Body of pancreas (tissue), 4 donors: Measurements from ENCODE around the gene ARHGAP42. TPM values are rescaled to one million over a fixed set of nuclear protein-coding genes. Genes with fewer than 3 reads are reported as not detected.

Experiments
- ATAC-seq: fragments of 150-250 bp; one replicate; pipeline ENCODE4 v1.9.1; 2016
- DNase-seq, 4 donors: peaks; one replicate each; pipeline ENCODE4 v3.0.0-alpha.2; 2019
- H3K27ac ChIP-seq, 4 donors: fragments of 200-600 bp; sonication (generic); 1 replicate in 3 of 4; 2 replicates in 1 of 4; pipeline versions ENCODE4 v1.5.1 to v1.6.1; 2016 to 2019; ENCODE audit warnings: mild to moderate bottlenecking in 1 of 4, mixed read lengths in 1 of 4, moderate library complexity in 1 of 4
- H3K27me3 ChIP-seq, 2 donors: fragments of 200-600 bp; sonication (generic); one replicate each; pipeline ENCODE4 v1.6.0; 2016; ENCODE audit warnings: mild to moderate bottlenecking in 1 of 2
- H3K36me3 ChIP-seq, 2 donors: fragments of 200-600 bp; sonication (generic); replicated peaks in 1 of 2; 2 replicates each; pipeline ENCODE4 v1.5.1; 2016; ENCODE audit warnings: low read depth in 2 of 2; ENCODE audit not compliant: insufficient read depth in 1 of 2
- H3K4me1 ChIP-seq: fragments of 200-600 bp; sonication (generic); one replicate; pipeline ENCODE4 v1.6.0; 2016
- H3K4me3 ChIP-seq, 2 donors: fragments of 200-600 bp; sonication (generic); 1 replicate in 1 of 2; 2 replicates in 1 of 2; pipeline ENCODE4 v1.5.1; 2016 to 2019
- H3K9me3 ChIP-seq, 3 donors: fragments of 200-600 bp; sonication (generic); 1 replicate in 2 of 3; 2 replicates in 1 of 3; pipeline ENCODE4 v1.5.1; 2016
- CTCF ChIP-seq, 7 experiments: fragments of 450-650 bp in 4 of 7; fragments of 200-600 bp in 3 of 7; sonication (generic) in 3 of 7; IDR thresholded peaks; one replicate each; pipeline ENCODE4 v1.5.1; 2016 to 2019; ENCODE audit warnings: antibody characterized with exemption in 7 of 7
- POLR2A ChIP-seq, 3 donors: fragments of 450-650 bp; IDR thresholded peaks; one replicate each; pipeline ENCODE4 v1.6.1; 2016; ENCODE audit warnings: antibody characterized with exemption in 3 of 3, mild to moderate bottlenecking in 2 of 3
- WGBS, 2 donors: methylation state at CpG; one replicate each; pipeline ENCODE4 v1.1.5; 2017; 5-methylcytosine and 5-hydroxymethylcytosine counted together
- intact Hi-C: fragments of 100-400 bp; cut with DNase I; formaldehyde crosslinking; loops from one replicate; pipeline ENCODE4 v1.15.1; 2023
- total RNA-seq, 2 donors: library from RNA; depleted of rRNA; stranded (reverse); fragments of >200 nt; gene quantifications; one replicate each; pipeline ENCODE4 v1.1.0, GENCODE V29; 2016

Gene ARHGAP42
- total RNA-seq, 2 donors from 2014 or later = 3.6 to 4.7 TPM

GRCh38 chr11:100837311-100837710, 150.2 kb downstream of the ARHGAP42 start:
- Histone ChIP-seq H3K36me3 (no peaks in the 10 kb centered on the region), H3K4me3 (no peak overlapping the region), H3K4me1 (no peaks in the 10 kb centered on the region), H3K27me3 (no peaks in the 10 kb centered on the region), H3K9me3 (no peaks in the 10 kb centered on the region), H3K27ac (no peak overlapping the region)
- ATAC-seq (no peak), DNase-seq (no peak)
- 71 to 87% methylated on average over 2 of the region's 2 CpGs for WGBS, 2 donors
- no peak for TF ChIP-seq CTCF (IDR thresholded peaks at IDR 0.05)
- TF ChIP-seq POLR2A (IDR thresholded peaks at IDR 0.05) = no peak
- intact Hi-C loops = no loop called here

- DNase-seq = no peak
Observed at GRCh38 chr11:100841711-100842407, 154.8 kb downstream of the ARHGAP42 start.

GRCh38 chr11:100847696-100848216, 160.7 kb downstream of the ARHGAP42 start:
- no peak overlapping the region for H3K4me3 ChIP-seq
- H3K4me1 ChIP-seq = peaks cover 13% of the 10 kb centered on the region
- H3K27me3 ChIP-seq = no peaks in the 10 kb centered on the region
- intact Hi-C loops = no loop called here
- DNase-seq (no peak), ATAC-seq (no peak)
- no peaks in the 10 kb centered on the region for H3K9me3 ChIP-seq
- H3K36me3 ChIP-seq = no peaks in the 10 kb centered on the region
- H3K27ac ChIP-seq = no peak overlapping the region
- no peak for TF ChIP-seq POLR2A (IDR thresholded peaks at IDR 0.05)
- no peak for TF ChIP-seq CTCF (IDR thresholded peaks at IDR 0.05)
- 33 to 37% methylated on average over 3 of the region's 3 CpGs for WGBS, 2 donors

More at GRCh38 chr11:100841711-100842407, 154.8 kb downstream of the ARHGAP42 start:
- no peak overlapping the region for H3K4me3 ChIP-seq
- intact Hi-C loops = no loop called here
- ATAC-seq = no peak
- no peak overlapping the region for H3K27ac ChIP-seq
- no peaks in the 10 kb centered on the region for H3K36me3 ChIP-seq
- TF ChIP-seq POLR2A (IDR thresholded peaks at IDR 0.05) (no peak), CTCF (IDR thresholded peaks at IDR 0.05) (no peak)
- no peaks in the 10 kb centered on the region for H3K9me3 ChIP-seq
- H3K4me1 ChIP-seq = no peaks in the 10 kb centered on the region
- H3K27me3 ChIP-seq = no peaks in the 10 kb centered on the region
- WGBS, 2 donors = 73 to 80% methylated on average over 4 of the region's 4 CpGs

GRCh38 chr11:100849009-100849900, 162.2 kb downstream of the ARHGAP42 start:
- no peaks in the 10 kb centered on the region for H3K9me3 ChIP-seq
- H3K36me3 ChIP-seq = no peaks in the 10 kb centered on the region
- ATAC-seq (peak; percentile 47), DNase-seq (peak in 1 of 4 donors; percentile 5)
- no peak overlapping the region for H3K4me3 ChIP-seq
- intact Hi-C loops = no loop called here
- WGBS, 2 donors = 11 to 17% methylated on average over 4 of the region's 4 CpGs
- no peaks in the 10 kb centered on the region for H3K27me3 ChIP-seq
- H3K4me1 ChIP-seq = peaks cover 13% of the 10 kb centered on the region
- TF ChIP-seq CTCF (IDR thresholded peaks at IDR 0.05) (no peak), POLR2A (IDR thresholded peaks at IDR 0.05) (no peak)
- H3K27ac ChIP-seq = peak overlapping the region in 2 of 4 donors; percentile 4 to 57
